GM20431 (cell line): Measurements from ENCODE around the gene COL28A1.

Experiments
- in situ Hi-C: fragments of 300-500 bp; cut with MseI, MboI; formaldehyde crosslinking; loops from one replicate; pipeline ENCODE4 v1.15.0; 2020; ENCODE audit warnings: low sequenced_read_pairs; ENCODE audit not compliant: unreplicated experiment

Gene COL28A1

DNA sequence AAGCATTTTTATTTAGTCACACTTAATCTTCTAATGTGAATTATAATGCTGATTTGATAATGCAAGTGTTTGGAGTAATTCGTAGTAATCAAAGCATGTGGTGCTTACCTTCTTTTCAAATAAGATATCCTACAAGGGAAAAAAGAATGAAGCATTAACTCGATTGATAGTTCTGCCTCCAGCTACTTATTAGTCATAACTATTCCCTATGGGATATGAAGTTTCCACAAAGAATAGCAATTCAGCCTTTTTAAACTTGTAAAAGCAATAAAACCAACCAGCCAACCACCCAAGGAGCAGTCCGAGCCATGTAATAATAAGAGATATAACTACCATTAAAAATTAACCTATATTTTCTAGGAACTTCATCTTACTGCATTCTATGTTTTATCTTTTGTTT, 11.6 kb downstream of the COL28A1 start:
- in situ Hi-C loops, result no loop called here

DNA sequence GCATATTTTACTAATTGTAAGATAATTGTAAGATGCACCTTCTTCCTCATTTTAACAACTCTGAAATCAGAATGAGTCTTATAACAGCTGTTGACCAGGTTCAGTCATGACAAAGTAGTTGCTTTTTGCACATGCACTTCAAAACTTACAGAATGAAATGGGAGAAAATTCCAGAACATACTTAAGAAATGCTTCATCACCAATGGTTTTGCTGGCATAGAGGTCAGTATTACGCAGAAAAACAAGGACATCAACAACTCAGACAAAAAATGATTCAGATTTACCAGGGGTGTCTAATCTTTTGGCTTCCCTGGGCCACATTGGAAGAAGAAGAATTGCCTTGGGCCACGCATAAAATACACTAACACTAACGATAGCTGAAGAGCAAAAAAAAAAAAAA, 13.3 kb downstream of the COL28A1 start:
- in situ Hi-C loops, result no loop called here

DNA sequence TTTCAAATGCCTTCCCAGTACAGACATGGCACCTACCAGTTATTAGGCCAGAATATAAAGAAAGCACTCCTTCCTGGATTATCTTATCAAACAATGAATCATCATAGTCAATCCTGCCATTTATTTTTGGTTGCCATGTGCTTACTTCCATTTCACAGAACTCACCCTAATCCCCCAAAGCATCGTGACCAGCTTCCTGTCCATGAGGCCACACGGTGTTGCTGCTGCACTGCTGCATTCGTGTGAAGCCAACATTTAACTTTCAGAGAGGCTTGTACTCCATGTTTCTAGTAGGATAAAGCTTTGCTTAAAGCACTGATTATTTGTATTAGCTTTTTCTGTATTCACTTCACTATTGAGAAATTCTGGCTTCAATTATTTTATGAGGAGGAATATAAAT, 14.4 kb downstream of the COL28A1 start:
- in situ Hi-C loops, result no loop called here

DNA sequence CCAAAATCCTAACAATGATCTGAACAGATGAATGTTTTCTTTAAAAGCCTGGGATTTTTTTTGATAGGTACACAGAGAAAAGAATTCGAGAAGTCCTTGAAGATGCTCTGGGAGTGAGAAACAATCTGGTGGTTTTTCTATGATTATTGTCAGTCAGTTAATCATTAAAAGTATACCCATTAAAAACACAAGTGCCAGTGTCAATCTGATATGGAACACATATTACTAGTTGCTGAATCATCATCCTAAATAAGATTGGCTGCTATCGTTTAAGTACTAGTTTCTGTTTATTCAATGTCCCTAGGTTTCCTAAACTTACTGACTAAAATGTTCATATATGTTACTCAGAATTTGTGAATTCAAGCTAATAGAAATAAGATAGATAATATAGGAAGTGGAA, 16.1 kb downstream of the COL28A1 start:
- in situ Hi-C loops, result no loop called here

DNA sequence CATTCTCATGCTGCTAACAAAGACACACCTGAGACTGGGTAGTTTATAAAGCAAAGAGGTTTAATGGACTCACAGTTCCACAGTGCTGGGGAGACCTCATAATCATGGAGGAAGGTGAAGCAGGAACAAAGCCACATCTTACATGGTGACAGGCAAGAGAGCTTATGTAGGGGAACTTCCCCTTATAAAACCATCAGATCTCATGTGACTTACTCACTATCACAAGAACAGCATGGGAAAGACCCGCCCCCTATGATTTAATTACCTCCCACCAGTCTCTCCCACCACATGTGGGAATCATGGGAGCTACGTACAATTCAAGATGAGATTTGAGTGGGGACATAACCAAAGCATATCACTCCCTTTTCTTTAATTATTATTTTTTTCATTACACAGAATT, 16.6 kb downstream of the COL28A1 start:
- in situ Hi-C loops, result no loop called here

DNA sequence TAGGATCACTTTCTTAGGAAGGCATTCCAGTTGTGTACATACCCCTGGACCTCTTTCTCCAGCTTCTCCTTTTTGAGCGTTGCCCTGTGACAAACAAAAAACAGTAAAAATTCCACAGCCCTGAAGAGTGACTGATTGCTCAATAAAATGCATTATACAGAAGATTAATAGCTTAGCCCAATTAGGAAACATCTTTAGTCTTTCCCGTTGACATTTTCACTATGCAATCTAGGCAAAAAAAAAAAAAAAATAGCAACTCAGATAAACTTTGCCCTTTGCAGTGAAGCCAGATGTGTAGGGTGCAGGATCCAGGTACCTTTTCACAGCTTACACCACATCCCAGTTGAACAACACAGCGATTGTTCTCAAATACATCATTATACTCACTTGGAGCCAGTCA, 17.9 kb downstream of the COL28A1 start:
- in situ Hi-C loops, result no loop called here

DNA sequence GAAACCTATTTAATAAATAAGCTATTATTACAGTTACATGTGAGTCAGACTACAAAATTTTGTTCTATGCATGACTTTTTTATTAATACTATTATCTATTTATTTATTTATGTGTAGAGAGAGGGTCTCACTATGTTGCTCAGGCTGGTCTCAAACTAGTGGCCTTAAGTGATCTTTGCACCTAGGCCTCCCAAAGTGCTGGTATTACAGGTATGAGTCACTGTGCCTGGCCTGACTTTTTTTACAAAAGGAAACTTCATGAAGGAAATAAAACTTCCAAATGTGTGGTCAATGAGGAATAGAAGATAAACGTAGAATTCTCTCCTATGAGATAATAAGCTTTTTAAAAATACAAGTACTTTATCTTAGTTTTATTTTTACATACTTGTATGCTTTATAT, 19.0 kb downstream of the COL28A1 start:
- in situ Hi-C loops, result no loop called here

DNA sequence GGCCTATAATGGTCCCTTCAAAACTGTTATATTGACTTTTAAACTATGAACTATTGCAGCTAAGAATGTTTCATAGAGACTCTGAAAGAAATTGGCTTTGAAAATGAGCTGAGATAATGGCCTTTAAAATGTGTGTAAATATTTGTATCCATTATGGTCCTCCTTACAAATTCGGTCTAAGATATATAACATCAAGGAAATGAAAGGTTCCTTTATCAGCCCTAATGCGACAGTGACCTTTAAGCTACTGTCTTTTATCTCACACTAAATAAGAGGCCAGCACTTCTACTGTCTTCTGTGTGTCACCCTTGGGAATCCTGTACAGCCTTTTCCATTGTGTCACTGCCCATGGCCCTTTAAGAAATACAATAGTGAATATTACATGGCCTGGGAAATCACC, 19.5 kb downstream of the COL28A1 start:
- in situ Hi-C loops, result no loop called here

DNA sequence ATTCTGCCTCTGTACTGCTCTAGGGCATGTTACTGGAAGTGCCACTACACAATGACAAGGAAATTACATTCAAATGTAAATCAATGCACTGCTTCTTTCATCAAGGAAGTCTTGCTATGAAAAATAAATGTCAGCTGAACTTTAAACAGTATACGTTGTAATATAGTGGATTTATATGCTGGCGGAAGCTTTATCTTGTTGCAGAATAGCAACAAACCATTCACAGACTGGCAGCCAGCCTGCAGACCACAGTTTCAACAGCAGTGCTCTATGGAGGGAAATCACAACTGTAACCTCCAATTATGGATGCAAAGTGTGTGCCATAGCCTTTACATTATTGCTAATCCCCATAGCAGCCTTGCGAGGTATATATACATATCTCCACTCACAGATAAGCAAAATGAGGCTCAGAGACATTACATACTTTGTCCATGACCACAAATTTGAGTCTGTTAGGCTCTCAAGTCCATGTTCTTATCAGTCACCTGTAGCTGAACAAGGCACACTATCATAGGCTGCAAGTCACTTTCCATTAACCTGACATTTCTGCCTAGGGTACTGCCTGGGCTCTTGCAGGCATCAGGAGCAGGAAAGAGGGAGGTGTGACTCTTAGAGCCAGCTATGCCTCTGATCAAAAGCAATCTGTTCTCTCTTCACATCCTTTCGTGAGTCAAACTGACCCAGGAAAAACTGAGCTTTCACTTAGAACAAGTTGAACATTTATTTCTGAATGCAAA, 22.6 kb downstream of the COL28A1 start:
- in situ Hi-C loops, result no loop called here

DNA sequence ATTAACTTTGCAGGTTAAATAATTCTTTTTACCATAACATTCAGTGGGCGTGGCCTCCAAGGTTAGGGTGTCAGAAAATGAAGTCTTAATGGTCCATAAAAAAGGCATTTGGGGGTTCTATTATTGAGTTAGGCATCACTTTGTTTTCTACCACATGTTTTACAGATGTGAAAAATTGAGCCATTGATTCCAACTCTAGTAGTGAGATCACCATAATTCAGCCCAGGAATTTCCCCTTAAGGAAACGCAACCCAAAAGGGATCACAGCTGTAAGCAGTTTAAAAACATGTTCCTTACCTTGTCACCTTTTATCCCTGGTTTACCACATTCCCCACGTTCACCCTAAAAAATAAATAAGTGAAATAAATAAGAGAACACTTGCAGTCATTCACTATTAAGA, 24.9 kb downstream of the COL28A1 start:
- in situ Hi-C loops, result no loop called here

DNA sequence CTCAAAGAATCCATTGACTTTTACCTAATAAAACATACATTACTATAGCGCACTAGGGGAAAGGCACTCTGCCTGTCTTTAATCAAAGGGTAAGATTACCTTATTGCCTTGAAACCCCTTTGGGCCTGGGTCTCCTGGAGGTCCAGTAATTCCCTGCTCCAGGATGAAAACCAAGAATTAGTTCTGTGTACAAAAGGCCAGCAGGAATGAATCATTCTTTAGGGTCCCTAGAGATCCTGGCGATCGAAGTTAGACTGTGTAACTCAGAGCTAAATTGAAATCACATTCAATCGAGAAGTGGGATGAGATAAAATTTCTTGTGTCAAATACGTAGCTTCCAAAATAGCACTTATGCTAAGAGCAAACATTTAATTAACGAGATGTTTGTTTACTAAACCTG, 29.8 kb downstream of the COL28A1 start:
- in situ Hi-C loops, result no loop called here

DNA sequence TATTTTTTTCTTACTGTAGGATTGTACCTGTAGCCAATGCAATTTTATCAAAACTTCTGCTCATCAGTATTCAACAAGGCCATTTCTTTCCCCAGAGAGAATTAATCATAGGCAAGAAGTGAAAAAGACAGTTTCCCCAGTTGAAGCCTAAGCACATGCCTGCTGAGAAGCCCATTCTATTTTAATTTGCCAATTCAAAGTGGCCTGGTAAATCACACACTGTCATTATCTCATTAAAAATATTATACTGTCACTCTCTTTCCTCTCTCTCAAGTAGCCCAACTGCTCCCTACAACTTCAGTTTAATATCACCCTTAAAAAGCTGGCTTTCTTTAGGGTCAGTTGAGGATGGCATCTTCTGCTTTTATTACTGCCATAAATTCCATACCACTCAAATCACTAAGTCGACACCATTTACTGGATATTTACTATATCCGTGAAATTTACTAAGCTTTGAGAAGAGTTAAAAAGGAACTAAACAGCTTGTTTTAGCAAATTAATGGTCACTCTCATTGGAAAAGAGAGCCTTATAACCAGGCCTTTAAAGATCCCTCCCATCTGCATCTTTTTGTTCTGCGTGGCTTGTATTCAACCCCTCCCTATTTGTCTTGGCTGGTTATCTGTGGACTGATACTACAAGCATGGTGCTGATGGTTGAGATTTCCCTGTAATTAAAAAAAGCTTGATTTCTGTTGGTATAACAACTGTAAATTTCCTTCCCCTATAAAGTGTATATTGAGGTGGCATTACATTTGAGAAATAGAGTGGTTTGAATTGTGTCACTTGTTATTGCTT, 30.6 kb downstream of the COL28A1 start:
- in situ Hi-C loops, result no loop called here

DNA sequence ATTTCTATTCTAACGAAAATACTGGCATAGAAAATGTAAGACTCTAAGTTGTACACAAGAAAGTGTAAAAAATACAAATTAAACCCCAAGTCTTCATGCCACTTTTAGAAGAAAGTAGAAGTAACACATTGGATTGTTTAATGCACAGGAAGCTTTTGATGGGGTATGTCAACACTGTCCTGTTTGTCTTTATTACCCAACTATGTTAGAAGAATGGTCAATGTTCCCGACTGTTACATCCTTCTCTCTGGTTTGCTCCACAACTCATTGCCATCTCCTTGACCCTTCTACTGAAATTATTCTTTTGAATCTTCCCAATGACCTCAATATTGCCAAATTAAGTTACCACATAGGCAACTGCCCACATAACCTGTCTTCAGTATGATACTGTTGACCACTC, 35.8 kb downstream of the COL28A1 start:
- in situ Hi-C loops, result no loop called here

DNA sequence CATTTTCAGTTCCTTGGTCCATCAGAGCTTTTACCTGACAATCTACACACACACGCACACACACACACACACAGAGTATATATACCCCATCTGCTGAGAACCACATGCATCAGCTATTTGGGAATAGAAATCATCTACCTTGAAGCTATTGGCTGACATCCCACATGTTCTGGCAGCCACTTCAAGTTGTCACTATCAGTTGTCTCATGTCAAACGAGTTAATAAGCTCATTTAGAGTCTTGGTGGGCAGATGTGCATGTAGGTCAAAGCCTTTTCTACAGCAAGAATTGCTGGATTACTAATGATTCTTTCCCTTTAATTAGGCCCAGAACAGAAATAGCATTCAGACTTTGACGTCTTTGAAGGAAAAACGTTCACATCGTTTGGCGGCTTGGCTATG, 36.8 kb downstream of the COL28A1 start:
- in situ Hi-C loops, result no loop called here

DNA sequence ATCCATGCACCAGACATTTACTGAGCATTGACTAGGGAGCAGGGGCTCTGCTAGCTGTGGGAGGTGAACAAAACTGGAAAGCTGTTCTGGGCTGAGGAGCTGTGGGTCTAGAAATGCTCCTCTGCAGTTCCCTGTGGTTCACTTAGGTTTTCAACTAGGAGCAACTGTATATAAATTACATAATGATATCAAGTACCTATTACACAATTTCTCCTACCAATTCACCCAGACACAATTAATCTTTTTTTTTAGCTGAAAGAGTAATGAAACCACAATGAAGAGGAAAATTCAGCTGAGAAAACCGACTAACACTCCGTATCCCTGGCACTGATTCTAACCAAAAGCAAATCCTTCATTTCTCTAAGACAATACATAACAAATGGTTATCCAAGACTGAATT, 39.4 kb downstream of the COL28A1 start:
- in situ Hi-C loops, result no loop called here

DNA sequence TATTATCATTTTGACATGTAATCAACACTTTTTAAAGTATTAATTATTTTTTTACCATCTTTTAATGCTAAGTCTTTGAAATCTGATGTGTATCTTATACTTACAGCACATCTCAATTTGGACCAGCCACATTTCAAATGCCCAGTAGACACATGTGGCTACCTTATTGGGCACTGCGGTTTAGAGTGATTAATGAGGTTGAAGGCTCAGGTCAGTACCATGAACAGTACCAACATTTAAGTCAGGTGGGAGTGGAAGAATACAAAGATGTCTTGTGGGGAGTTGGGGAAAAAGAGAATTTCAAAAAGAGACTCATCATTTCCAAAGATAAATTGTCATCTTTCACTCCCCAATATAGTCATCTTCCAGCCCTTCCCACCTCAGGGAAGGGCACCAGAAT, 40.5 kb downstream of the COL28A1 start:
- in situ Hi-C loops, result no loop called here

DNA sequence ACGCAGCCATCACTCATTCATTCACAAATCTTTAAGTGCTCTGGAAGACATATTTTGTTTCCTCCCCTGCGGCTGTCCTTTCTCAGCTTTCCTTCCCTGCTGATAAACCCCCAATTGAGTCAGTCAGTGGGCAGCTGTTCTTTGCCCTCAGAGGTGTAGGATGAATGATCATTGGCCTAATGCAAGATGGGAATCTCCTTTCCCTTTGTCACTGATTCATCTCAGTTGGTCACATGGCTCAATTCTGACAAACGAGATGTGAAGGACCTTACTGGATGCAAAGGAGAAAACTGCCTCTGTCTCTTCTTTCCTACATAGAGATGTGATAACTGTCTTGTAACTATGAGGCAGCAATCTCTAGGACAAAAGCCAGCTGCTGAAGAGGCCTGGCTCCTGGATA, 44.6 kb downstream of the COL28A1 start:
- in situ Hi-C loops, result no loop called here

DNA sequence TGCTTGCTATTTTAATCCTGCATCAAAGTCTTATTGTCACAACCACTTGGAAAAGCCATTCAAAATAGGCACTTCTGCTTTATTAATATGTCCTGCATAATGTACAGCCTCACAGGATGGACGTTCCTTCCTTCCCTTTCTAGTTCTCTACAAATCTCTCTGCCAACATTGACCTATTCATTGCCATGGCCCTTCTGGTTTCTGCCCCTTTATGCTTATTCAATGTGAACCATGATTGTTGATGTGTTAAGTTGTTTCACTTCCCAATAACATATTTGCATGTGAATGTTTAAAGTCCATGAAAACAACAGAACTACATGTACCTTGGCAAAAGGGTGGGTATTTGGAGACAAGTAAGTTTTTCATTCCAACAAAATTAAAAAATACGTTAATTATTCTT, 45.7 kb downstream of the COL28A1 start:
- in situ Hi-C loops, result no loop called here

DNA sequence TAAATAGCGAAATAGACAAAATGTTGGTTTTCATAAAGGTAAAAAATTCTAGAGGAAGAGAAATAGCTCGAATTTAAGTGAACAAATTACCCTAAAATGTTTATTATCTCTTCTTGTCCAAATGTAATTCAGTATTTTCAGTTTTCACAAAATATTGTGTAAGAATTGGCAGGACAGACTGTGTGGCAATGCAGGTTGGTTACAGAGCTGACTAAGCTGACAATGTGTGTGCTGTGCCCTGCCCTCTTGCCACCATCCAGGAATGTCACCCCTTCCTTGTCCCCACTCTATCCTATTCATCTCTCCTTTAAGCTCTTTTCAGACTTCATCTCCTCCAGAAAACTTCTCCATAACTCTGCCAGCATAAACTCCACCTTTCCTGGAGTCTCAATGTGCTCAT, 46.1 kb downstream of the COL28A1 start:
- in situ Hi-C loops, result no loop called here

DNA sequence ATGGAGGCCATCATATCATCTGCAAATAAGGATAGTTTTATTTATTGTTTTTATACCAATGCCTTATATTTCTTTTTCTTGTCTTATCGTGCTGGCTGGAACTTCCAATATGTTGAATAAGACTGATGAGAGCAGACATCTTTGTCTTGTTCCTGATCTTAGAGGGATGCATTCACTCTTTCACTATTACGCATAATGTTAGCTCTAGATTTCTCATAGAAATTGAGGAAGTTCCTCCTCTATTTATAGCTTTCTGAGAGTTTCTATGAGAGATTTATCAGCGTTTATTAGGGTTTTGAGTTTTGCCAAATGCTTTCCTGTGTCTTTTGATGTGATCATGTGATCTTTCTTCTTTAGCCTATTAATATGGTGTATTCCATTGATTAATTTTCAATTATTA, 49.3 kb downstream of the COL28A1 start:
- in situ Hi-C loops, result no loop called here

DNA sequence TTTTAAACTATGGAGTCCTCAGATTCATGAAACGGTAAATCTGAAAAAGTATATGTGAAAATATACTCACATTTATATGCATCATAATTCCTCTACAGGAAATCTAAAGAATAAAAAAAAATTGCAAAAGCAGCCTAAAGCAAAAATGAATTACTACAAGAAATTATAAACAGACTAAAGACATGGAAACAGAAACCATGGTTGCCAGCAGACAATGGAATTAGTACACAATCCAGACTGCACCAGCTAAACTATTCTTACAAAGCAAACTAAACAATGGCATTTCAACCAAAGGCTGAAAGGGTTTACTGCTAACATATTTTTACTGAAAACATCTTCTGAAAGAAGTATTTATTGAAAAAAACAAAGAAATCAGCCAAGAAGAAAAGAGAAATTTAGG, 51.6 kb downstream of the COL28A1 start:
- in situ Hi-C loops, result no loop called here

DNA sequence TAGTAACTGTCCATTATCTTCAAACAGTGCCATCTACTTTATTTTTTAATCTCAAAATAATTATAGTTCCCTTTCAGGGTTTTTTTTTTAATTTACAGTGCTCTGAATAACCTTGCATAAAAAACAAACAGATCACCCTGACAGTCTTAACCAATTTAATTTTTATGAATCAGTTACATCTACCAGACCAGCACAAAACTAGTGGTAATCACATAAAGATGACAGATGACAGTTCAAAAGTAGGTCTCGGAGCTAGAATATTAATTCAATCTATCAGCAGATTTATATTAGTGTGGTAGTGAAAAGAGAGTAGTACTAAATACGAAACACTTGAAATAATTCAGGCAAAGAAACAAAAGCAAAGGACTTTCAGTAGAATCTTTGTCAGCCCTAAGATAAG, 53.9 kb downstream of the COL28A1 start:
- in situ Hi-C loops, result no loop called here
